ENCODE data around the gene NOS1AP. TPM values are rescaled to one million over a fixed set of nuclear protein-coding genes. Genes with fewer than 3 reads are reported as not detected.
"Not testable (repeated sequence)": the region's sequence is repeated elsewhere in the genome, so short reads cannot be mapped to it uniquely, and the experiment has no call there.

NOS1AP gene
- total RNA-seq, 2 donors from 2014 or later: 0.13 TPM; not detected in 1

GRCh38 chr1:162186406-162186805 lies 116.9 kb downstream of the NOS1AP start:
- ATAC-seq (replicated peaks): no peak
- Mint-ChIP-seq H3K4me3 (no peak overlapping the region), H3K27me3 (peaks cover 8% of the 10 kb centered on the region), H3K9me3 (no peaks in the 10 kb centered on the region), H3K27ac (no peak overlapping the region), H3K4me1 (no peaks in the 10 kb centered on the region), H3K36me3 (ENCODE audit: low read depth) (no peaks in the 10 kb centered on the region)

GRCh38 chr1:162187687-162188276 lies 118.3 kb downstream of the NOS1AP start:
- H3K27ac Mint-ChIP-seq: no peak overlapping the region
- peaks cover 8% of the 10 kb centered on the region for H3K27me3 Mint-ChIP-seq
- ATAC-seq (replicated peaks): no peak
- H3K4me1 Mint-ChIP-seq: no peaks in the 10 kb centered on the region
- no peaks in the 10 kb centered on the region for H3K9me3 Mint-ChIP-seq
- H3K4me3 Mint-ChIP-seq: no peak overlapping the region
- H3K36me3 Mint-ChIP-seq (ENCODE audit: low read depth): no peaks in the 10 kb centered on the region

- Mint-ChIP-seq H3K36me3 (ENCODE audit: low read depth) (no peaks in the 10 kb centered on the region), H3K4me3 (no peak overlapping the region), H3K27me3 (peaks cover 8% of the 10 kb centered on the region), H3K4me1 (no peaks in the 10 kb centered on the region), H3K27ac (no peak overlapping the region), H3K9me3 (no peaks in the 10 kb centered on the region)
- ATAC-seq (replicated peaks): no peak
Measured at GRCh38 chr1:162189345-162189744, 119.9 kb downstream of the NOS1AP start.

GRCh38 chr1:162191396-162192305 lies 122.2 kb downstream of the NOS1AP start:
- ATAC-seq (replicated peaks): no peak
- H3K36me3 Mint-ChIP-seq (ENCODE audit: low read depth): no peaks in the 10 kb centered on the region
- no peaks in the 10 kb centered on the region for H3K4me1 Mint-ChIP-seq
- H3K4me3 Mint-ChIP-seq: no peak overlapping the region
- no peaks in the 10 kb centered on the region for H3K9me3 Mint-ChIP-seq
- H3K27me3 Mint-ChIP-seq: peaks cover 15% of the 10 kb centered on the region
- no peak overlapping the region for H3K27ac Mint-ChIP-seq

GRCh38 chr1:162192306-162192678 lies 122.8 kb downstream of the NOS1AP start:
- Mint-ChIP-seq H3K36me3 (ENCODE audit: low read depth) (no peaks in the 10 kb centered on the region), H3K27me3 (peaks cover 15% of the 10 kb centered on the region), H3K9me3 (no peaks in the 10 kb centered on the region), H3K4me1 (no peaks in the 10 kb centered on the region), H3K4me3 (no peak overlapping the region), H3K27ac (no peak overlapping the region)
- no peak for ATAC-seq (replicated peaks)

GRCh38 chr1:162192763-162193162 lies 123.3 kb downstream of the NOS1AP start:
- Mint-ChIP-seq H3K27ac (no peak overlapping the region), H3K27me3 (peaks cover 15% of the 10 kb centered on the region), H3K9me3 (no peaks in the 10 kb centered on the region), H3K36me3 (ENCODE audit: low read depth) (no peaks in the 10 kb centered on the region), H3K4me1 (no peaks in the 10 kb centered on the region), H3K4me3 (no peak overlapping the region)
- ATAC-seq (replicated peaks): no peak

GRCh38 chr1:162193221-162193620 lies 123.7 kb downstream of the NOS1AP start:
- Mint-ChIP-seq H3K27ac (no peak overlapping the region), H3K4me3 (no peak overlapping the region), H3K4me1 (no peaks in the 10 kb centered on the region), H3K36me3 (ENCODE audit: low read depth) (no peaks in the 10 kb centered on the region), H3K9me3 (no peaks in the 10 kb centered on the region), H3K27me3 (peaks cover 15% of the 10 kb centered on the region)
- ATAC-seq (replicated peaks): no peak

GRCh38 chr1:162193815-162194214 lies 124.3 kb downstream of the NOS1AP start:
- Mint-ChIP-seq H3K27me3 (peaks cover 15% of the 10 kb centered on the region), H3K9me3 (no peaks in the 10 kb centered on the region), H3K4me3 (no peak overlapping the region), H3K36me3 (ENCODE audit: low read depth) (no peaks in the 10 kb centered on the region), H3K27ac (no peak overlapping the region), H3K4me1 (no peaks in the 10 kb centered on the region)
- ATAC-seq (replicated peaks): no peak

- no peaks in the 10 kb centered on the region for H3K36me3 Mint-ChIP-seq (ENCODE audit: low read depth)
- H3K4me1 Mint-ChIP-seq: no peaks in the 10 kb centered on the region
- no peak for ATAC-seq (replicated peaks)
- peaks cover 15% of the 10 kb centered on the region for H3K27me3 Mint-ChIP-seq
- no peak overlapping the region for H3K4me3 Mint-ChIP-seq
- H3K27ac Mint-ChIP-seq: no peak overlapping the region
- H3K9me3 Mint-ChIP-seq: no peaks in the 10 kb centered on the region
Measured at GRCh38 chr1:162195567-162195966, 126.1 kb downstream of the NOS1AP start.

GRCh38 chr1:162196387-162196786 lies 126.9 kb downstream of the NOS1AP start:
- H3K4me3 Mint-ChIP-seq: no peak overlapping the region
- peaks cover 15% of the 10 kb centered on the region for H3K27me3 Mint-ChIP-seq
- no peaks in the 10 kb centered on the region for H3K36me3 Mint-ChIP-seq (ENCODE audit: low read depth)
- no peaks in the 10 kb centered on the region for H3K4me1 Mint-ChIP-seq
- H3K27ac Mint-ChIP-seq: no peak overlapping the region
- no peaks in the 10 kb centered on the region for H3K9me3 Mint-ChIP-seq
- ATAC-seq (replicated peaks): no peak

- H3K9me3 Mint-ChIP-seq: no peaks in the 10 kb centered on the region
- H3K27me3 Mint-ChIP-seq: peaks cover 15% of the 10 kb centered on the region
- H3K4me1 Mint-ChIP-seq: no peaks in the 10 kb centered on the region
- H3K4me3 Mint-ChIP-seq: no peak overlapping the region
- no peak overlapping the region for H3K27ac Mint-ChIP-seq
- ATAC-seq (replicated peaks): no peak
- H3K36me3 Mint-ChIP-seq (ENCODE audit: low read depth): no peaks in the 10 kb centered on the region
Measured at GRCh38 chr1:162197041-162197531, 127.6 kb downstream of the NOS1AP start.

- H3K4me3 Mint-ChIP-seq: no peak overlapping the region
- peaks cover 16% of the 10 kb centered on the region for H3K27me3 Mint-ChIP-seq
- no peaks in the 10 kb centered on the region for H3K36me3 Mint-ChIP-seq (ENCODE audit: low read depth)
- ATAC-seq (replicated peaks): no peak
- H3K4me1 Mint-ChIP-seq: no peaks in the 10 kb centered on the region
- no peak overlapping the region for H3K27ac Mint-ChIP-seq
- no peaks in the 10 kb centered on the region for H3K9me3 Mint-ChIP-seq
Measured at GRCh38 chr1:162197615-162198421, 128.3 kb downstream of the NOS1AP start.

GRCh38 chr1:162200096-162200847 lies 130.8 kb downstream of the NOS1AP start:
- ATAC-seq (replicated peaks): no peak
- peaks cover 26% of the 10 kb centered on the region for H3K27me3 Mint-ChIP-seq
- no peaks in the 10 kb centered on the region for H3K9me3 Mint-ChIP-seq
- H3K4me1 Mint-ChIP-seq: no peaks in the 10 kb centered on the region
- no peak overlapping the region for H3K27ac Mint-ChIP-seq
- no peaks in the 10 kb centered on the region for H3K36me3 Mint-ChIP-seq (ENCODE audit: low read depth)
- no peak overlapping the region for H3K4me3 Mint-ChIP-seq

- H3K36me3 Mint-ChIP-seq (ENCODE audit: low read depth); H3K4me1 Mint-ChIP-seq; H3K4me3 Mint-ChIP-seq; H3K9me3 Mint-ChIP-seq; H3K27ac Mint-ChIP-seq; ATAC-seq (replicated peaks): not testable (repeated sequence)
- peaks cover 21% of the 10 kb centered on the region for H3K27me3 Mint-ChIP-seq
Measured at GRCh38 chr1:162201062-162201461, 131.6 kb downstream of the NOS1AP start.
